GM18870 (cell line): ENCODE measurements around the gene FLNB.
"Not testable (repeated sequence)": the region's sequence is repeated elsewhere in the genome, so short reads cannot be mapped to it uniquely, and the experiment has no call there.

Experiments used
- ATAC-seq: cut with Tn5 transposase; IDR thresholded peaks from one replicate; pipeline ENCODE4 v1.9.1; 2021; ENCODE audit warnings: moderate library complexity; ENCODE audit not compliant: unreplicated experiment

Gene FLNB

DNA sequence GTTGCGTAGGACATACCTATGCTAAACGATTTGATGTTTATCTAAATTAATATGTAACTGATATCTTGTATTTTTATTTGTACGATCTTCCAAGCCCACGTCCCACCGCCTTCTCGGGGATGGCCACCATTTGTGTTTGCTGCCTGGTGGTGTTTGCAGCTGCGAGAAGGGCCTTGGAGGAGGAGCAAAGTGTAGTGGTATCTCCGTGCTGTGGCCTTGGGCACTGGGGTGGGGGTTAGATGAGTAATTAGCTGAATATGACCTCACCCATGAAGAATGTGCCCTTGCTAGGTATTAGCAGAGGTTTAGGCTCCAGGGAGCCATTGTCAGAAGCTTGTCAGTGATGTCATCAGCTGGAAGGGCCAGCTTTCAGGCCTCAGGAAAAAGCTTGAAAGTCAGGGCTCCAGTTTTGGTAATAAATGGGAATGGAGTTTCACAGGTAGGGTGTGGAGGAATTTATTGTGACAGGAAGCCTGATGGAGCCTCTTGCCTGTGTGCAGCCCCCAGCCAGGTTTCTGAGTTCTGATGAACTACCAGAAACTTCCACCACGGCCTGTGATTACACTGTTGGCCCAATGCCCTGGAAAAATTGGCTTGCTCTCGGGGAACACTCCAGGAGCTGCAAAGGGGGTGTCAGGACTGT is 41.0 kb downstream of the FLNB start:
- ATAC-seq: no peak

DNA sequence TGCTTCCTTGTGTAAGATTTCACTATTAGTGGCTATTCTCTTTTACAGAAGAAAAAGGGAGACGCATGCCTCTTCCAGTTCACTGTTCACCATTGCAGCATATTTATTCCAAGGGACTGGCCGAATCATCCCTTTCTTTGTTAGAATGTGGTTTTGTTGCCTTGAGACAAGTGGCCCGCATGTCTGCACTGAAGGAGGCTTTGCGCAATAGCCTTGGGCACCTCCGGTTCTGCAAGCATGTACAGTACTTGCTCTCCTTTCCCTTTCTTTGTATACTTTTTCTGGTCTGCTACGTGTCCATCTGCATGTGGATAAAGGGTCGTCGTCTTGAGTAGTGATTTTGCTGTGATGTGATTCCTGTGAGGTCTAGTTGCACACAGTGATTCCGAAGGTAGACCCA is 43.0 kb downstream of the FLNB start:
- no peak for ATAC-seq

DNA sequence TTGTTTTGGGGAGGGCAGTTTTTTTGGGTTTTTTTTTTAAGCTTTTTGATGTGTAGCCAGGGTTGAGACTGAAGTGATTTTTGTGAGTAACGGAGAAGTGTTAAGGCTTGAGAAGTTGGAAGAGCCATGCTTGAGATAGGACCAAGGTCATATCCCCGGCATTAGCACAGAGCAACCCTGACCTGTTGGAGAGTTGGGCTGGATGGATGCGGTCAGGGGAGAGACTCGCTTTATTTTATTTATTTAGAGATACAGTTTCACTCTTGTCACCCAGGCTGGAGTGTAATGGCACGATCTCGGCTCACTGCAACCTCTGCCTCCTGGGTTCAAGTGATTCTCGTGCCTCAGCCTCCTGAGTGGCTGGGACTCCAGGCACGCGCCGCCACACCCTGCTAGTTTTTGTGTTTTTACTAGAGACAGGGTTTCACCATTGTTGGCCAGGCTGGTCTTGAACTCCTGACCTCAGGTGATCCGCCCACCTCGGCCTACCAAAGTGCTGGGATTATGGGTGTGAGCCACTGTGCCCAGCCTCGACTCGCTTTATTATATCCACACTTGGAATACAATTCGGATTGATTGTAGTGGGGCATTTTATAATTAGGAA is 43.5 kb downstream of the FLNB start:
- not testable (repeated sequence) for ATAC-seq

DNA sequence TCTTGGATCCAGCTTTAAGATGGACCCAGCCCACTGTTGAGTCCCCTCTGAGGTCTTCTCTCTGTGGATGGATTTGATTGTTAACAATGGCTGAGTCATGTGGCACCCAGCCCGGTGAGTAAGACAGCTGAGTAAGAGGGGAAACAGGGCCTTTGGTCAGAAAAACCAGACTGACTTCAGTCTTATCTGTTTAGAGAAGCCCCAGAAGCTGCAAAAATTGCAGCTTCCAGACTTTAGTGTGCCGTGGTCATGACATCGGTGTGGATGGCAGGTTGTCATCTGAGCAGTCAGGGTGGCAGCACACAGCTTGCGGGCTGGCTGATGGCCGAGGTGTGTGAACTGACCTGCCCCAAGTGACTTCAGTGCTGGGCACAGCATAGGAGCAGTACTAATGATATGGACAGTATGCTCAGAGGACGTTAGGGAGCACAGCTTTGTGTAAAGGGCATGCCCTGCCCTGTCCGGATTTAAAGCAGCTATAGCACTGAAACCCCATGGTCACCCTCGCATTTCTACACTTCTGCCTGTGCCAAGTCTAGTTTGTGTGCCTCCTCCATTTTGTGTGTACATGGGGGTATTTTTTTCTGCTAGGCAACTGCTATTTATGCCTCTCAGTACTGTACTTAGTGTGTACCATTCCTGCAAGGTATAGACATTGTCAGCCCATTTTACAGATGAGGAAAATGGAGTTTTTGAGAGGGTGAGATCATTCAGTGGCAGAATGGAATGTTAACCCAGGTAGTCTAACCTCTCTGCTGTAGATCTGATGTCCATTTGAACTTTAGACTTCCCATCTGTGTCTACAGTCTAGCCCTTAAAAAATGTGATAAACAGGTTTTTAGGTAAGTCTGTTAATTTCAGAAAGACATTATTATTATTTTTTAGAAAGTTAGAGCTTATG is 44.4 kb downstream of the FLNB start:
- ATAC-seq: no peak

DNA sequence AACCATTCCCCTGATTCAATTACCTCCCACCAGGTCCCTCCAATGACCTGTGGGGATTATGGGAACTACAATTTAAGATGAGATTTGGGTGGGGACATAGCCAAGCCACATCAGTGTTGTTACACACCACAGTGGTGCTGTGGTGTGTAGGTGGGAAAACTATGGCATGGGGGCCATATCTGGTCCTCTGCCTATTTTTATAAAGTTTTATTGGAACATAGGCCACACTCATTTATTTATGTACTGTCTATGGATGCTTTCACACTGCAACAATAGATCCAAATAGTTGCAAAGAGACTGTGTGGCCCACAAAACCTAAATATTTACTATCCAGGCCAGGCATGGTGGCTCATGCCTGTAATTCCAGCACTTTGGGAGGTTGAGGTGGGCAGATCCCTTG is 46.4 kb downstream of the FLNB start:
- no peak for ATAC-seq

DNA sequence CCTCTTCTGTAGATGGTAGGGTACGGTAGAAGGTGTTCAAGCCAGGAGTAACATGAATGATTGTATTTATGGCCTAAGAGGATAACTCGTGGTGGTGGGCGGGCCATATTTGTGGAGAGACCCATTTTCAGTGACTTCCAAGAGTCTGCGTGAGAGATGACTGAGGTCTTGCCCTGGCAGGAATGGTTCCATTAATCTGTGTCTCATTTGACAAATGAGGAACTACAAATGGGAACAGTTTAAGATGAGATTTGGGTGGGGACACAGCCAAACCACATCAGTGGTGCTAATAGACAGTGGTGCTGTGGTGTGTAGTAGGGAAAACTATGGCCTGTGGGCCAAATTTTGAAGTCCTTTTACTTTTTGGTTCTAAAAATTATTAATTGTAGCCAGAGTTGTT is 47.1 kb downstream of the FLNB start:
- ATAC-seq: no peak

DNA sequence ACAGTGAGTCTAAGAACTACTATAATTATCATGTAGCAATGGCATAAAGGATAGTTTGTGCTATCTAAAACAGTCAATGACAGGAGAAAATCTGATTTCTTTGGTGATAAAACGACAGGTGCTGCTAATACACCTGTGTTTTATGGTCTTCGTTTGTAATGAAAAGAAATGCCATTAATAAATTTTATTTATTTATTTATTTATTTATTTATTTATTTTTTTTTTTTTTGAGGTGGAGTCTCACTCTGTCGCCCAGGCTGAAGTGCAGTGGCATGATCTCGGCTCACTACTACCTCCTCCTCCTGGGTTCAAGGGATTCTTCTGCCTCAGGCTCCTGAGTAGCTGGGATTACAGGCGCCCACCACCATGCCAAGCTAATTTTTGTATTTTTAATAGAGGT is 47.7 kb downstream of the FLNB start:
- not testable (repeated sequence) for ATAC-seq

DNA sequence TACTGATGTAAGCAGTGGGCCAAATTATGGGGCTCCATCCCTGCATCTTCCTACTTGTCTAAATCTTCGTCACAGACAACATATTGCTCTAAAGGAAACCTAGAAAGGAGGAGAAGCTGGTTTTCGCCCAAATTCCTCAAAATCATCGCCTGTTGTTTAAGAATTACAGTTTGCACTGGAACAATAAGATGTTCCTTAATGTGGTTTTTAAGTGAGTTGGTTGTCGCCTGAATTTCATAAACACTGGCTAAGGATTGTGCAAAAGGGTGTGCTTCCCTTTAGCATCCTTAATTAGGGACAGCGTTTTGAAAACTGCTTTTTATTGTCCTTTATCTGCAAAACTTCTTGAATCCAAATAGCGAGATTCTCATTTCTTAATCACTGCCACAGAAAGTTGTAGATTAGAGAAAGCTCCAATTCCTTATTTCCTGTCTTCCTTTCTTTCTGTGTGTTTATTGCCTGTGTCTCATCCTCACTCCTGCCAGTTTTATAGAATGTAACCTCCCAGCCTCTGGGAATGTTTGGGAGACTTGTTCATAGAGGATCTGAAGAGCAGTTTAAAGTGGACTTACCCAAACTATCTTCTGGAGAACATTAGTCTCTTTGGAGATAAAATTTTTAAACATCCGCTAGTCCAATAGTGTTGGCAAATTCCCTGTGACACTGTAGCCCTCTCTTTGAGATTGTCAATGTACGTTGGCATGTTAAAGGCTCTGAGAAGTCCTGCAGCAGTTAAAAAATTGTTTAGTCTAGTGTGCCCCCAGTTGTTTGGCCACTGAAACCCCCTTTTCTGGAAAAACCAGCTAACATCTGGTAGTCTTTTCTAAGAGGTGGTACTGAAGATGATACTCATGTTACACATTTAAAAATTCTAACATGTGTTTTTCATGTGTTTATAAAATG is 50.4 kb downstream of the FLNB start:
- ATAC-seq: no peak

DNA sequence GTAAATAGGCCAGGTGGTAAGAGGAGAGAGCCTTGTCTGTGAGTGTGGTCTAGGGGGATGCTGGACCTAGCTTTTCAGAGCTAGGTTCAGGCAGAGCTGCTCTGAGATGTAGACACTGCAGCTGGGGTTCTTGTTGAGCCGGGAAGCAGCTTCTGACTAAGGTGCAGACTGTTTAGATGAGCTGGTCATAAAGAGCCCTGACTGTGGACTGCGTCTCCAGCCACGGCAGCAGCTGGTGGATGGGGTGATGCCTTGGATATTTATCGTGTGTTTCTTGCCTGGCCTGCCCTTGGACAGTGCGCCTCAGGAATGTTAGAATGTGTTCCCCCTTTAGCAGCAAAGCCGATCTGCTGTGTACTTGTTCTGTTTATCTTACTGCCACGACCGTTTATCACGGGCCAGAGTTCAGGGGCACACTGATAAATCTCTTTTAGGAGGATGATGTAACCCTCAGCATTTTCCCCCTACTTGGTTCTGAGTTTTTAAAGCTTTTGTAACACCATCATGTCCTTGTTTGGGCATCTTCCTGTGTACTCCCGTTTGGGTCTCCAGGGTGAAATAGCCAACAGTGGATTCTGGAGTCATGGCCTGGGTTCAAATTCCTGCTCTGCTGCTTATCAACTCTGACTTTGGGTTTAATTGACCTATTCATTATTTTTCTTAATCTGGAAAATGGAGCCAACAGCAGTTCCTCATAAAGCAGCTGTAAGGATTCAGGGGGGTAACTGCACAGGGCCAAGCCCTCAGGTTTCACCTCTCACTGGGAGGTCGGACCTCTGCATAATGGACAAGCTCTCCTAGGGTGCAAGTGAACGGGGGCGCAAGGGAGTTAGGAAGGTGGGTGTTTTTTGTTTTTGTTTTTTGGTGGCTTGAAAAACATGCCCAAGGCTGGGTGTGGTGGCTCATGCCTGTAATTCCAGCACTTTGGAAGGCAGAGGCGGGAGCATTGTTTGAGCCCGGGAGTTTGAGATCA is 51.4 kb downstream of the FLNB start:
- ATAC-seq: no peak

DNA sequence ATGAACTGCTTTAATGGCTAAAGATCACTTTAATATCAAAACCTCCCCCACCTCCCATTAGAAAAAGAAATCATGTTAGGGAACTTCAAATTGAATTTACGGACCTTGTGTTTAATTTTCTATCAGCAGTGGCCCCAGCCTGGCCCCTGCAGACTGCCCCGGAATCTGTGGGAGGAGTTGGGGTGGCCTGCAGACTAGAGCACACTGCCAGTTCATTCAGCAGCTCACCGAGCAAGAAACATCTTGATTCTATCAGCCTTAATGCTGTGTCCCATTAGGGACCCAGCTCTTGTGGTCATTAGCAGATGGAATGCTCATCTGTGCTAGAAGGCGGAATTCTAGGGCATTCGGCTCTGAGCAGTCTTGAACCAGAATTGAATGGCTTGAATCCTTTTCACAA is 54.2 kb downstream of the FLNB start:
- ATAC-seq: no peak

DNA sequence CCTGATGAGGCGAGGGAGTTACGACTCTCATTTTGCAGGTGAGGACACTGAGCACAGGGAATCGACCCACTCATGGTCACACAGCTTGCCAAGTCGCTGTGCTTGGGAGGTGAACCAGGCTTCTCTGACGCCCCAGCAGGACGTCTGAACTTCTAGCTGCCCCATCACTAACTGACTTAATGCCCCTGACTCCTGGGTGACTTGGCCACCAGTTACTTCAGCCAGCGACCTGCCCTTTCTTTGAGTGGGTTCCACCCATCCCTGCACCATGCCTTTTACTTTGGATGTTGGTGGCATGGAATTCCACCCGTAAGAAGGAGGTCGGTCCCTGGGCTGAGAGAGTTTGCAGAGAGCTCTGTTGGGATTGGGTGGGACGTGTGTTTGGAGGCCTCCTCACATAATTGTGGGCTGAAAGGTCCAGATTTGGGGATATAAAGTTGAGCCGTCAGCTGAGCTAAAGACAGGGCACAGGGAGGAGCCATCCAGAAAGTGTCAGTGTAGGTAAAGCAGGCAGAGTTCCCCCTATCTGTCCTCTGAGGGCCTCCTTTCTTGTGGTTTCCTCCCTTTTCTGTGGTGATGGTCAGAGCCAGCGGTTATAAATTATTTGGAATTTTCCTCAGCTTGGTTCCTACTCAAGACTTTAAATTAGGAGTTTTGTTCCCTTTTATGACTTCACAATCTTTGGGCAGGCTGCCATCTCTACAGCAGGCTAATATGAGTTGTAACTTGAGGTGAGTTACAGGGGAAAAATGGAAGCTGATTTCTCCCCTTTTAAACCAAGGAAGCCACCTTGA is 55.0 kb downstream of the FLNB start:
- ATAC-seq: no peak

DNA sequence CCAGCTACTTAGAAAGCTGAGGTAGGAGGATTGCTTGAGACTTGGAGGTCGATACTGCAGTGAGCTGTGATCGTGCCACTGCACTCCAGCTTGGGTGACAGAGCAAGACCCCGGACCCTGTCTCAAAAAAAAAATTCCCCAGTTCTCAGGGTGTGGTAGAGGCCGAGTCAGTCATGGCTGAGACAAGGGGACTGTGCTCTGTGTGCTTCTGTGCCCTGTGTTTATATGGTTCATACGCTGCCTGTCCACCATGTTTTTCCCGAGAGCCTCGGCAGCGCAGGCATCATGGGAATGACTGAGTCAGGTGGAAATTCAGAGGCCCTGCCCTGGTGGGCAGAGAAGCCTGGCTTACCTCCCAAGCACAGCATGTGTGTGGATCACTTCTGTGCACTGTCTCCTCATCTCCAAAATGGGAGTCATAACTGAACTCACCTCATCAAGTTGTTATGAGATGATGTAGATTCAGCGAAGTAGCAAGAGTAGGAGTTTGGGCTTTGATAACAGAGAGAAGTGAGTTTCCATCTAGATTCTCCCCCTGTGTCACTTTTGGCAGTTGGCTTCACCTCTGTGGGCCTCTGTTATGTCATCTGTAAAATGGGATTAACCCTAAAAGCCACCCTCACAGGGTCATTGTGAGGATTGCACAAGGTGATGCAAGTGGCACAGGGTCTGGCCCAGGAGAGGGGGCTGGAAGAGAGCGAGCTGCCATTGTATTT is 56.9 kb downstream of the FLNB start:
- ATAC-seq: no peak

DNA sequence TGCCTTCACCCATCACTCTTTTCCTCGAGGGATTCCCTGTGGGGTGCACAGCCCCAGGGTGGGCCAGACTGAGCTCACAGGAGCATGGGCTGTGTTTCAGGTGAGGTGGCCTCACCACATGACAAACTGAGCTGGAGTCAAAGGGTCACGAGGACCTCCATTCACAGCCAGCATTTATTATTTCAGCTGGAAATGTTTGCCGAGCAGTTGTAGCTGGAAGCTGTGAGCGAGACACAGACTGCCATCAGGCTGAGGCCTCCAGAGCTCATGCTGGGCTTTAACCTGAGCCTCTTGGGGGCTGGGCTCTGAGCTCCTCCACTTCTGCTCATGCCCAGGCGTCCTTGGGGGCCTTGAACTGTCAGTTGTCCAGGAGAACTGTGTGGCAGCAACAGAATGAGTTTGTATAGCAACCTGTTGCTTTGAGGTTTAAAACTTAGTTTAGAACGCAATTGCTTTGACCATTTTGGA is 57.5 kb downstream of the FLNB start:
- no peak for ATAC-seq

DNA sequence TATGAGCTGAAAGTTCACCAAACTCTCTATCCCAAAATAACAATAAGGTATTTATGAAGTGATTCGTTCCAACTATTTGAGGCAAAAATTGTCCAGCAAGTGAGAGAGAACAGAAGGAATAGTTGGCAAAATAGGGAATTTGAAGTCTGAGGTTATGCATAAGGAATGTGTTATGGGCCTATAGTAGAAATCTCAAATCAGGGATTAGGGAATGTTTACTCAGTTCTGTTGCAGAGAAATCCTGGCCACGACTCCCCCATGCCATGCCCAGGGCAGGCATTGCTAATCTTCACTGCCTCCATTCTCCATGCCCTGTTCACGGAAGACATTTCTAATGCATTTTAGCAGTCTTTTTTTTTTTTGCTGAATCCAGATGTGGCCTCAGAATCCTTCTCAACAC is 58.6 kb downstream of the FLNB start:
- no peak for ATAC-seq

DNA sequence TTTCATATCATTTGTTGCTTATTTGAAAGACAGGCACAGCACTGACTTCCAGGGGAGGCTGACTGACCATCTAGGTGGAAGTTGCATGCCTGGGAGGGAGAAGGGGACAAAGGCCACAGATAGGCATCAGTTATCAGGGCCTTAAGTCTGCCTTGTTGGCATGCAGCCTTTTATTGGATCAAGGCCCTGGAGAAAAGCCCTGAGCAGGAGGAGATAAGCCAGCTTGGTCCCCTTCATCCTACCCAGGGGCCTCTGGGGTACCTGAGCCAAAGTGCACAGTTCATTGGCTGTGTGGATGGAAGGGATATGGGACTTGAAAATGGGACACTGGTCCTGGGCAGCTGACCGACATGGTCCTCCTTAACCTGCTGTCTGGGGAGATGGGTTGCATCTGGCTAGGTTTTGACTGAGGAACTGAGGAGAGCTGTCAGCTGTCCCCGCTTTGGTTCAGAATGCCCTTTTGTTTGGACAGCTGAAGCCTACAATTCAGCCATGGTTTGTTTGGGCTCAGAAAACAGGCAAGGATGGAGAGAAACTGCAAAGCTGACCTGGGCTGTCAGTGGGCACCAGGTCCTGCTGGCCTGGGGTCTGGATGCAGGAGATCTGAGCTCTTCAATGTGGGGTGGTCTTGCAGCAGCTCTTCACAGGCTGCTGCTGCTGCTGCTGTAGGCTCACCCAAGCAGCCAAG is 60.0 kb downstream of the FLNB start:
- no peak for ATAC-seq

DNA sequence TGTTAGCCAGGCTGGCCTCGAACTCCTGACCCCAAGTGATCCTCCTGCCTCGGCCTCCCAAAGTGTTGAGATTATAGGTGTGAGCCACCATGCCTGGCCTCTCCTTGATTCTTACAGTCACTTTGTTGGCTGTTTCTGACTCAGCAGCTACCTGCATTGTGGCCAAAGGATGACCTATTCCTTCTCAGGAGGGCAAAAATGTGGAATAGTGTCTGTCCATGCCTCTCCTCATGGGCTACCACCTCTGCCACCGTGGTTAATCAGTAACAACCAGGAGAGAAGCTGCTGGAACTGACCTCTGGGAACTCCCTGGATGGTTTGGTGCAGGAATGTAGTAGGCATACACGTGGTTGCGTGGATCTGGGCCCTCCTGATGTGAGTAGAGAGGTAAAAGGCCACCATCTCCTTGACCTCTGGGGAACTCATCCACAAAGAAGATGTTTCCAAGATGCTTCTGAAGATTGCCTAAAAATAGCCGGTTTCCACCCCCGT is 63.3 kb downstream of the FLNB start:
- ATAC-seq: no peak

DNA sequence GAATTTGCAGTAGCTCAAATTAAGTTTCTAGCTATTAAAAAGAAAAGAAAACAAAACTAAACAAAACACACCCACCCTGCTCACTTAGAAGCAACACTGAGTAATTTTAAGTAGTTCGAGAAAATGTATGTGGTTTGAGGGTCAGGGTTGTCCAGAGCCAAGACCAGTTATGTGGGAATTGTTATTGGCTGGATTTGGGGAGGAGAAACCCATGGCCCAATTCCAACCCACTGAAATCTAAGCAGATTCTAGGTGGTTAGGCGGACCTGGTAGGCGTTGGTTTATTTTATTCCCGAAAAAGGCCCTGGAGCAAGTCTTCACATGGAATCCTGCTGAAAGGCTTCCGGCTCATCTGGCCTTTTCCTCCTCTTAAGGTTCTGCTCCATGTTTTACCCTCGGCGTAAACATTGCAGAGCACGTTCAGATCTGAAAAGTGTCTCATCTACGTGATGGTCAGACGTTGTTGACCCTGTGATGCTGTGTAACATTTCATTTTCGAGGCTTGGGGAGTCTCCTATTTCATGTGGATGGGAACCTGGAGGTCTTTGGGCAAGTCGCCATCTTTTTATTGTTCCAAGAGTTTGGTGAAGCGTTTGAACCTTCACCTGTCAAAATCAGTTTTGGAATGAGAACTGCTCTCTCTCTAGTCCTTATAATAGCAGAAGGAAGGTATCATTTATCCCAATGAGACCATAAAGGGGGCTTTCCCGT is 64.0 kb downstream of the FLNB start:
- no peak for ATAC-seq
